Skeletal muscle tissue (tissue), 4 donors: ENCODE data around the gene GNB1L. TPM values are rescaled to one million over a fixed set of nuclear protein-coding genes. Genes with fewer than 3 reads are reported as not detected.
A peak's percentile ranks its signal among the peaks of the same experiment; 100 is the strongest.

ENCODE experiments used
- H3K27ac ChIP-seq: one replicate; pipeline ENCODE4 v1.7.0; 2013; ENCODE audit warnings: mild to moderate bottlenecking, low read depth, low read length, inconsistent platforms
- H3K27me3 ChIP-seq, 3 donors: one replicate each; pipeline ENCODE4 v1.7.0; 2013; ENCODE audit warnings: low read length in 3 of 3; ENCODE audit not compliant: control insufficient read depth in 3 of 3, insufficient read depth in 3 of 3
- H3K36me3 ChIP-seq, 3 donors: one replicate each; pipeline ENCODE4 v1.7.0; 2013; ENCODE audit warnings: low read length in 3 of 3; ENCODE audit not compliant: control insufficient read depth in 3 of 3, insufficient read depth in 3 of 3
- H3K4me1 ChIP-seq, 3 donors: one replicate each; pipeline ENCODE4 v1.7.0; 2013; ENCODE audit warnings: low read length in 3 of 3, mild to moderate bottlenecking in 3 of 3; ENCODE audit not compliant: control insufficient read depth in 3 of 3, insufficient read depth in 3 of 3
- H3K4me3 ChIP-seq, 3 donors: one replicate each; pipeline ENCODE4 v1.7.0; 2013; ENCODE audit warnings: low read length in 3 of 3
- H3K9ac ChIP-seq, 3 donors: one replicate each; pipeline ENCODE4 v1.7.0; 2013; ENCODE audit warnings: low read length in 3 of 3, mild to moderate bottlenecking in 3 of 3, moderate library complexity in 2 of 3, low read depth in 1 of 3
- H3K9me3 ChIP-seq, 3 donors: one replicate each; pipeline ENCODE4 v1.7.0; 2013; ENCODE audit warnings: low read length in 3 of 3; ENCODE audit not compliant: control insufficient read depth in 3 of 3
- total RNA-seq: library from RNA; depleted of rRNA; stranded (reverse); fragments of >200 nt; gene quantifications from one replicate; pipeline ENCODE4 v1.2.3, GENCODE V29; 2014
- donor health status: Osteomylitis.

GNB1L gene
- total RNA-seq = 4.7 TPM

GRCh38 chr22:19854778-19855503 is at the start of gene GNB1L, which contains the start of gene RTL10:
Gene GNB1L (minus strand): TSS chr22:19854874. CDS start chr22:19821355, 33,519 bp downstream.
Gene RTL10 (minus strand): TSS chr22:19854874. CDS start chr22:19852261, 2,613 bp downstream.
- Histone ChIP-seq H3K9ac (peak within 1 kb of the TSS; percentile 92 to 99 (median 98)), H3K27ac (peak within 1 kb of the TSS; percentile 92), H3K4me3 (peak within 1 kb of the TSS; percentile 89 to 97 (median 95)), H3K4me1 (peaks cover 28 to 51% (median 35%) of the 10 kb centered on the region in 3 donors), H3K27me3 (no peaks in the 10 kb centered on the region), H3K36me3 (peaks cover 23 to 26% (median 24%) of the 10 kb centered on the region in 3 donors), H3K9me3 (no peaks in the 10 kb centered on the region)

- H3K36me3 ChIP-seq = peaks cover 4 to 10% (median 8%) of the 10 kb centered on the region in 3 donors
These were observed 49.6 kb upstream of the GNB1L start for GRCh38 chr22:19904174-19904856.

GRCh38 chr22:19903513-19903912 is 48.8 kb upstream of the GNB1L start:
- Histone ChIP-seq H3K27me3 (no peaks in the 10 kb centered on the region), H3K27ac (no peak overlapping the region), H3K9ac (no peak overlapping the region), H3K9me3 (no peaks in the 10 kb centered on the region), H3K4me3 (no peak overlapping the region), H3K4me1 (peaks cover 0 to 7% (median 3%) of the 10 kb centered on the region in 3 donors), H3K36me3 (peaks cover 9 to 14% (median 10%) of the 10 kb centered on the region in 3 donors)

More at GRCh38 chr22:19904174-19904856, 49.6 kb upstream of the GNB1L start:
- Histone ChIP-seq H3K27me3 (no peaks in the 10 kb centered on the region), H3K27ac (no peak overlapping the region), H3K9me3 (no peaks in the 10 kb centered on the region), H3K4me3 (no peak overlapping the region), H3K9ac (no peak overlapping the region), H3K4me1 (peaks cover 0 to 7% (median 3%) of the 10 kb centered on the region in 3 donors)

- H3K27ac ChIP-seq = no peak overlapping the region
- no peak overlapping the region for H3K9ac ChIP-seq
- H3K27me3 ChIP-seq = no peaks in the 10 kb centered on the region
- no peak overlapping the region for H3K4me3 ChIP-seq
- H3K36me3 ChIP-seq = peaks cover 9 to 16% (median 12%) of the 10 kb centered on the region in 3 donors
- no peaks in the 10 kb centered on the region for H3K9me3 ChIP-seq
- peaks cover 0 to 7% (median 3%) of the 10 kb centered on the region in 3 donors for H3K4me1 ChIP-seq
These were observed 48.4 kb upstream of the GNB1L start for GRCh38 chr22:19903031-19903430.

- H3K4me1 ChIP-seq = peaks cover 0 to 7% (median 3%) of the 10 kb centered on the region in 3 donors
- no peak overlapping the region for H3K4me3 ChIP-seq
- no peaks in the 10 kb centered on the region for H3K9me3 ChIP-seq
- no peak overlapping the region for H3K9ac ChIP-seq
- no peaks in the 10 kb centered on the region for H3K27me3 ChIP-seq
- H3K27ac ChIP-seq = no peak overlapping the region
- peaks cover 13 to 21% (median 20%) of the 10 kb centered on the region in 3 donors for H3K36me3 ChIP-seq
These were observed 47.6 kb upstream of the GNB1L start for GRCh38 chr22:19902245-19902715.

- H3K27ac ChIP-seq = no peak overlapping the region
- no peak overlapping the region for H3K4me3 ChIP-seq
- H3K36me3 ChIP-seq = peaks cover 16 to 25% (median 21%) of the 10 kb centered on the region in 3 donors
- H3K9me3 ChIP-seq = no peaks in the 10 kb centered on the region
- peaks cover 0 to 7% (median 3%) of the 10 kb centered on the region in 3 donors for H3K4me1 ChIP-seq
- no peaks in the 10 kb centered on the region for H3K27me3 ChIP-seq
- no peak overlapping the region for H3K9ac ChIP-seq
These were observed 47.0 kb upstream of the GNB1L start for GRCh38 chr22:19901577-19902244.

GRCh38 chr22:19900707-19901436 is 46.2 kb upstream of the GNB1L start:
- Histone ChIP-seq H3K4me3 (no peak overlapping the region), H3K9ac (no peak overlapping the region), H3K36me3 (peaks cover 18 to 29% (median 22%) of the 10 kb centered on the region in 3 donors), H3K27ac (no peak overlapping the region), H3K9me3 (no peaks in the 10 kb centered on the region), H3K27me3 (no peaks in the 10 kb centered on the region), H3K4me1 (peaks cover 0 to 7% (median 3%) of the 10 kb centered on the region in 3 donors)

- Histone ChIP-seq H3K4me3 (no peak overlapping the region), H3K4me1 (peaks cover 0 to 7% (median 3%) of the 10 kb centered on the region in 3 donors), H3K9me3 (no peaks in the 10 kb centered on the region), H3K27me3 (no peaks in the 10 kb centered on the region), H3K27ac (no peak overlapping the region), H3K36me3 (peaks cover 29 to 36% (median 32%) of the 10 kb centered on the region in 3 donors), H3K9ac (no peak overlapping the region)
These were observed 44.3 kb upstream of the GNB1L start for GRCh38 chr22:19898831-19899567.

- H3K9me3 ChIP-seq = no peaks in the 10 kb centered on the region
- H3K4me3 ChIP-seq = no peak overlapping the region
- peaks cover 35 to 44% (median 38%) of the 10 kb centered on the region in 3 donors for H3K36me3 ChIP-seq
- H3K9ac ChIP-seq = no peak overlapping the region
- H3K27ac ChIP-seq = no peak overlapping the region
- H3K4me1 ChIP-seq = peaks cover 0 to 5% (median 2%) of the 10 kb centered on the region in 3 donors
- H3K27me3 ChIP-seq = no peaks in the 10 kb centered on the region
These were observed 43.5 kb upstream of the GNB1L start for GRCh38 chr22:19898145-19898544.
